Transverse colon (tissue), 4 donors: ENCODE results near the gene BRCA2. TPM values are rescaled to one million over a fixed set of nuclear protein-coding genes. Genes with fewer than 3 reads are reported as not detected.

ENCODE experiments used
- DNase-seq: peaks from one replicate; pipeline ENCODE4 v3.0.0-alpha.2; 2019
- H3K27ac ChIP-seq, 4 donors: fragments of 200-600 bp; sonication (generic); 2 replicates each; pipeline ENCODE4 v1.5.1; 2016 to 2018; ENCODE audit warnings: inconsistent platforms in 4 of 4
- H3K27me3 ChIP-seq: fragments of 200-600 bp; sonication (generic); 2 replicates; pipeline ENCODE4 v1.5.1; 2017; ENCODE audit warnings: inconsistent platforms
- H3K36me3 ChIP-seq, 4 donors: fragments of 200-600 bp; sonication (generic); 2 replicates each; pipeline ENCODE4 v1.5.1; 2017 to 2019; ENCODE audit warnings: inconsistent platforms in 4 of 4
- H3K4me1 ChIP-seq, 4 donors: fragments of 200-600 bp; sonication (generic); 2 replicates each; pipeline ENCODE4 v1.5.1; 2017 to 2020; ENCODE audit warnings: inconsistent platforms in 4 of 4
- H3K4me3 ChIP-seq, 4 donors: fragments of 200-600 bp; sonication (generic); 1 replicate in 1 of 4; 2 replicates in 3 of 4; pipeline versions ENCODE4 v1.5.1 to v1.6.1; 2017 to 2019; ENCODE audit warnings: inconsistent platforms in 4 of 4
- H3K9me3 ChIP-seq, 2 donors: fragments of 200-600 bp; sonication (generic); 2 replicates each; pipeline ENCODE4 v1.5.1; 2017 to 2019; ENCODE audit warnings: inconsistent platforms in 2 of 2
- EP300 ChIP-seq: sonication (generic); formaldehyde crosslinking; IDR thresholded peaks from one replicate; pipeline ENCODE4 v1.6.1; 2017; ENCODE audit warnings: antibody characterized with exemption, low read depth
- POLR2A ChIP-seq: fragments of 450-650 bp; IDR thresholded peaks from one replicate; pipeline ENCODE4 v1.6.1; 2016; ENCODE audit warnings: antibody characterized with exemption, mild to moderate bottlenecking, moderate library complexity
- POLR2AphosphoS5 ChIP-seq, 3 donors: sonication (generic); formaldehyde crosslinking; IDR thresholded peaks; one replicate each; pipeline ENCODE4 v1.6.1; 2016; ENCODE audit warnings: antibody characterized with exemption in 3 of 3
- WGBS, 2 donors: methylation state at CpG; one replicate each; pipeline ENCODE4 v1.1.5; 2018; ENCODE audit warnings: low coverage in 1 of 2; 5-methylcytosine and 5-hydroxymethylcytosine counted together
- in situ Hi-C, 4 donors: fragments of 200-750 bp; cut with MboI; loops; one replicate each; pipeline versions ENCODE4 v1.15.0 to v1.15.1; 2017; ENCODE audit warnings: low sequenced_read_pairs in 3 of 4, low pct_ligation_motif_present in 1 of 4, low pct_unique_long_range_greater_than_20kb in 1 of 4
- intact Hi-C: fragments of 100-400 bp; cut with DNase I; formaldehyde crosslinking; loops from one replicate; pipeline ENCODE4 v1.15.1; 2023; ENCODE audit warnings: low total_unique reads
- total RNA-seq, 4 donors: library from RNA; depleted of rRNA; stranded (reverse); fragments of >200 nt; gene quantifications; one replicate each; pipeline ENCODE4 v1.1.0, GENCODE V29; 2016
- TF ChIP-seq, protein P1 (sequence below), 5 experiments: fragments of 200-600 bp in 3 of 5; fragments of 450-650 bp in 2 of 5; sonication (generic) in 3 of 5; IDR thresholded peaks; 1 replicate in 2 of 5; 2 replicates in 3 of 5; pipeline ENCODE4 v1.5.1; 2016 to 2017; ENCODE audit warnings: antibody characterized with exemption in 5 of 5, inconsistent platforms in 3 of 5, mild to moderate bottlenecking in 2 of 5, moderate library complexity in 1 of 5

The BRCA2 gene
- total RNA-seq, 4 donors from 2014 or later, result 1.6 to 4.8 (median 2.4) TPM; not detected in 1

GRCh38 chr13:32417995-32418394 lies 102.7 kb downstream of the BRCA2 start:
- in situ Hi-C loops, result no loop called here

DNA sequence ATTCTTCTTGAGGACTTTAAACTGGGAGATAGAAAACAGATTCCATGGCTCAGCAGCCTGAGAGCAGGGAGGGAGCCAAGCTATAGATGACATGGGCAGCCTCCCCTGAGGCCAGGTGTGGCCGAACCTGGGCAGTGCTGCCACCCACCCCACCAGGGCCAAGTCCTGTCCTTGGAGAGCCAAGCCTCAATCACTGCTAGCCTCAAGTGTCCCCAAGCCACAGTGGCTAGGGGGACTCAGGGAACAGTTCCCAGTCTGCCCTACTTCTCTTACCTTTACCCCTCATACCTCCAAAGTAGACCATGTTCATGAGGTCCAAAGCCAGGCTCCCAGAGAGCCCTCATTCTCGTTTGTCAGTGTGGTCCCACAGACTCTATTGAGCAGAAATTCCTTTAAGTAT lies 104.6 kb downstream of the BRCA2 start:
- Histone ChIP-seq H3K36me3 (peaks cover 0 to 3% (median 0%) of the 10 kb centered on the region in 4 donors), H3K9me3 (no peaks in the 10 kb centered on the region), H3K4me3 (no peak overlapping the region), H3K27me3 (no peaks in the 10 kb centered on the region), H3K4me1 (peaks cover 0 to 10% (median 3%) of the 10 kb centered on the region in 4 donors), H3K27ac (no peak overlapping the region)
- no peak for DNase-seq
- WGBS, 2 donors, result 71 to 88% methylated on average over 1 to 2 of the region's 2 CpGs
- intact Hi-C loops, result no loop called here
- in situ Hi-C loops, result no loop called here
- TF ChIP-seq, protein P1, sequence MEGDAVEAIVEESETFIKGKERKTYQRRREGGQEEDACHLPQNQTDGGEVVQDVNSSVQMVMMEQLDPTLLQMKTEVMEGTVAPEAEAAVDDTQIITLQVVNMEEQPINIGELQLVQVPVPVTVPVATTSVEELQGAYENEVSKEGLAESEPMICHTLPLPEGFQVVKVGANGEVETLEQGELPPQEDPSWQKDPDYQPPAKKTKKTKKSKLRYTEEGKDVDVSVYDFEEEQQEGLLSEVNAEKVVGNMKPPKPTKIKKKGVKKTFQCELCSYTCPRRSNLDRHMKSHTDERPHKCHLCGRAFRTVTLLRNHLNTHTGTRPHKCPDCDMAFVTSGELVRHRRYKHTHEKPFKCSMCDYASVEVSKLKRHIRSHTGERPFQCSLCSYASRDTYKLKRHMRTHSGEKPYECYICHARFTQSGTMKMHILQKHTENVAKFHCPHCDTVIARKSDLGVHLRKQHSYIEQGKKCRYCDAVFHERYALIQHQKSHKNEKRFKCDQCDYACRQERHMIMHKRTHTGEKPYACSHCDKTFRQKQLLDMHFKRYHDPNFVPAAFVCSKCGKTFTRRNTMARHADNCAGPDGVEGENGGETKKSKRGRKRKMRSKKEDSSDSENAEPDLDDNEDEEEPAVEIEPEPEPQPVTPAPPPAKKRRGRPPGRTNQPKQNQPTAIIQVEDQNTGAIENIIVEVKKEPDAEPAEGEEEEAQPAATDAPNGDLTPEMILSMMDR (IDR thresholded peaks at IDR 0.05), result no peak
- TF ChIP-seq EP300 (no peak), POLR2A (no peak), POLR2AphosphoS5 (IDR thresholded peaks at IDR 0.05) (no peak)

More at GRCh38 chr13:32417995-32418394, 102.7 kb downstream of the BRCA2 start:
- no peak for DNase-seq
- Histone ChIP-seq H3K4me1 (peaks cover 0 to 16% (median 6%) of the 10 kb centered on the region in 4 donors), H3K27ac (no peak overlapping the region), H3K4me3 (no peak overlapping the region), H3K9me3 (no peaks in the 10 kb centered on the region), H3K27me3 (no peaks in the 10 kb centered on the region), H3K36me3 (peaks cover 0 to 3% (median 0%) of the 10 kb centered on the region in 4 donors)
- TF ChIP-seq POLR2A (no peak), POLR2AphosphoS5 (IDR thresholded peaks at IDR 0.05) (no peak), EP300 (no peak)
- TF ChIP-seq, protein P1 (IDR thresholded peaks at IDR 0.05), result no peak
- intact Hi-C loops, result loop anchor here (2.0 kb wide), 1 partner anchor 29 kb away; no protein-coding TSS in a partner anchor
- WGBS, 2 donors, result 89 to 96% methylated on average over 1 of the region's 1 CpG

DNA sequence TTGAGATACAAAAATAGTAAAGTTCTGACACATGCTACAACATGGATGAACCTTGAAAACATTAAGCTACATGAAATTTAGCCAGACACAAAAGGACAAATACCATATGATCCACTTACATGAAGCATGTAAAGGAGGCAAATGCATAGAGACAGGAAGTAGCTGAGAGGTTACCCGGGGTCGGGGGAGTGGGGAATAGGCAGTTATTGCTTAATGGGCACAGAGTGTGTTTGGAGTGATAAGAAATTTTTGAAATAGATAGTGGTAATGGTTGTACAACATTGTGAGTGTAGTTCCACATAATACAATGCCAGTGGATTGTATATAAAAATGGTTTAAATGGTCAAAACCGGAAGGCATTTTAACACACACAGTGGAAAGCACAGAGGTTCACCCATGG lies 108.3 kb downstream of the BRCA2 start:
- Histone ChIP-seq H3K27me3 (no peaks in the 10 kb centered on the region), H3K9me3 (no peaks in the 10 kb centered on the region), H3K4me3 (no peak overlapping the region), H3K27ac (no peak overlapping the region), H3K4me1 (peaks cover 5 to 22% (median 14%) of the 10 kb centered on the region in 4 donors), H3K36me3 (peaks cover 0 to 3% (median 0%) of the 10 kb centered on the region in 4 donors)
- WGBS, 2 donors, result 93% methylated on average over 2 to 3 of the region's 3 CpGs
- intact Hi-C loops (no loop called here), in situ Hi-C loops (no loop called here)
- no peak for TF ChIP-seq EP300
- no peak for TF ChIP-seq POLR2A
- no peak for TF ChIP-seq POLR2AphosphoS5 (IDR thresholded peaks at IDR 0.05)
- TF ChIP-seq, protein P1 (IDR thresholded peaks at IDR 0.05), result no peak
- no peak for DNase-seq

GRCh38 chr13:32425158-32425557 lies 109.8 kb downstream of the BRCA2 start:
- Histone ChIP-seq H3K4me3 (no peak overlapping the region), H3K9me3 (no peaks in the 10 kb centered on the region), H3K27me3 (no peaks in the 10 kb centered on the region), H3K36me3 (no peaks in the 10 kb centered on the region), H3K27ac (peak overlapping the region in 1 of 4 donors; percentile 94), H3K4me1 (peaks cover 5 to 33% (median 15%) of the 10 kb centered on the region in 4 donors)
- 91 to 97% methylated on average over 6 to 7 of the region's 7 CpGs for WGBS, 2 donors
- intact Hi-C loops, result no loop called here
- no peak for DNase-seq
- TF ChIP-seq POLR2A, result no peak
- TF ChIP-seq, protein P1 (IDR thresholded peaks at IDR 0.05), result no peak
- no peak for TF ChIP-seq EP300
- TF ChIP-seq POLR2AphosphoS5 (IDR thresholded peaks at IDR 0.05), result no peak
- in situ Hi-C loops, result no loop called here
